HEK293 (cell line): Measurements from ENCODE around the gene OR6B1.

Experiments used
- CTCF ChIP-seq: fragments of 450-650 bp; formaldehyde crosslinking; IDR thresholded peaks from 2 replicates; pipeline ENCODE4 v1.5.1; 2016; ENCODE audit warnings: missing biosample characterization, missing genetic modification characterization
- HOXA7 ChIP-seq: sonication (generic); formaldehyde crosslinking; IDR thresholded peaks from 2 replicates; pipeline ENCODE4 v1.8.1; 2022; ENCODE audit warnings: missing genetic modification reagents, borderline replicate concordance
- TCF7L2 ChIP-seq: IDR thresholded peaks from 2 replicates; pipeline ENCODE4 v1.6.1; 2011; ENCODE audit warnings: low read depth, mild to moderate bottlenecking, inconsistent platforms, low read length, moderate library complexity, borderline replicate concordance
- ZEB2 ChIP-seq: fragments of 450-650 bp; formaldehyde crosslinking; IDR thresholded peaks from 2 replicates; pipeline ENCODE4 v1.5.1; 2016; ENCODE audit warnings: missing biosample characterization, missing genetic modification characterization
- ZNF266 ChIP-seq: fragments of 450-650 bp; formaldehyde crosslinking; IDR thresholded peaks from 2 replicates; pipeline ENCODE4 v1.5.1; 2016; ENCODE audit warnings: missing biosample characterization, missing genetic modification characterization, low read depth
- ZNF350 ChIP-seq: fragments of 450-650 bp; formaldehyde crosslinking; IDR thresholded peaks from 2 replicates; pipeline ENCODE4 v1.5.0; 2017; ENCODE audit warnings: missing biosample characterization, mild to moderate bottlenecking, missing genetic modification characterization

GRCh38 chr7:144006692-144007042, 6.5 kb downstream of the OR6B1 start:
- TF ChIP-seq TCF7L2 (no peak), CTCF (tag by site-specific recombination) (no peak), ZNF350 (tag by site-specific recombination) (no peak), ZEB2 (no peak), HOXA7 (no peak), ZNF266 (no peak)
